PC-9 (cell line): Measurements from ENCODE around the gene SMPDL3B. TPM values are rescaled to one million over a fixed set of nuclear protein-coding genes. Genes with fewer than 3 reads are reported as not detected.

Source experiments
- BruUV-seq: library from RNA; stranded (reverse); fragments of 400-500 nt; replicated peaks from 2 replicates; lab custom pipeline; 2021; lab: Mats Ljungman, UMichigan
- CTCF ChIA-PET: fragments of 300-600 bp; sonication (Branson Sonifier 250); formaldehyde crosslinking; loops from one replicate; lab custom pipeline; 2022; ENCODE audit warnings: antibody characterized with exemption; lab: Charles Lee
- POLR2A ChIA-PET: fragments of 300-600 bp; sonication (Branson Sonifier 250); formaldehyde crosslinking; loops from one replicate; lab custom pipeline; 2022; ENCODE audit warnings: antibody characterized with exemption; ENCODE audit not compliant: unreplicated experiment; lab: Charles Lee
- DNase-seq, 2 experiments: peaks; one replicate each; pipeline versions ENCODE4 v3.0.0 to v3.0.0-alpha.2; 2015 to 2022; ENCODE audit warnings: mixed read lengths in 1 of 2
- H2AFZ ChIP-seq: fragments of 200-600 bp; sonication (generic); 2 replicates; pipeline ENCODE4 v1.8.1; 2017; ENCODE audit warnings: antibody characterized with exemption
- H3F3A ChIP-seq: fragments of 200-600 bp; sonication (generic); 2 replicates; pipeline ENCODE4 v1.8.1; 2017; ENCODE audit warnings: antibody characterized with exemption, mild to moderate bottlenecking, low read depth; ENCODE audit not compliant: insufficient read depth
- H3K27ac ChIP-seq: fragments of 200-600 bp; sonication (generic); 2 replicates; pipeline ENCODE4 v1.6.1; 2016; ENCODE audit warnings: mixed run types
- H3K27me3 ChIP-seq: fragments of 200-600 bp; sonication (generic); 2 replicates; pipeline ENCODE4 v1.6.1; 2016; ENCODE audit warnings: low read depth, mixed run types; ENCODE audit not compliant: insufficient read depth
- H3K36me3 ChIP-seq: fragments of 200-600 bp; sonication (generic); 2 replicates; pipeline ENCODE4 v1.6.1; 2016; ENCODE audit warnings: low read depth, mixed run types
- H3K4me1 ChIP-seq: fragments of 200-600 bp; sonication (generic); replicated peaks from 2 replicates; pipeline ENCODE4 v1.6.1; 2016; ENCODE audit warnings: mixed run types; ENCODE audit not compliant: insufficient read depth
- H3K4me2 ChIP-seq: fragments of 200-600 bp; sonication (generic); 2 replicates; pipeline ENCODE4 v1.6.1; 2017; ENCODE audit warnings: mixed run types
- H3K4me3 ChIP-seq: fragments of 200-600 bp; sonication (generic); 2 replicates; pipeline ENCODE4 v1.6.1; 2016; ENCODE audit warnings: mixed run types
- H3K79me2 ChIP-seq: fragments of 200-600 bp; sonication (generic); 2 replicates; pipeline ENCODE4 v1.6.1; 2017; ENCODE audit warnings: low read depth, mixed run types
- H3K9me2 ChIP-seq: fragments of 200-600 bp; sonication (generic); 2 replicates; pipeline ENCODE4 v1.8.1; 2017; ENCODE audit warnings: mild to moderate bottlenecking; ENCODE audit not compliant: insufficient read depth
- H3K9me3 ChIP-seq: fragments of 200-600 bp; sonication (generic); 2 replicates; pipeline ENCODE4 v1.8.1; 2016; ENCODE audit warnings: low read depth; ENCODE audit not compliant: insufficient read depth
- H4K20me1 ChIP-seq: fragments of 200-600 bp; sonication (generic); 2 replicates; pipeline ENCODE4 v1.8.1; 2017; ENCODE audit not compliant: insufficient read depth
- CTCF ChIP-seq: fragments of 200-600 bp; sonication (generic); conservative IDR thresholded peaks from 2 replicates; pipeline ENCODE4 v1.6.1; 2017; ENCODE audit warnings: mixed run types, antibody characterized with exemption, mild to moderate bottlenecking, moderate library complexity
- EZH2 ChIP-seq: fragments of 200-600 bp; sonication (generic); IDR thresholded peaks from 2 replicates; pipeline ENCODE4 v1.8.0; 2017; ENCODE audit warnings: antibody characterized with exemption, low read depth
- intact Hi-C: fragments of 100-400 bp; cut with micrococcal nuclease; formaldehyde crosslinking; loops from one replicate; pipeline ENCODE4 v1.10.0; 2022; ENCODE audit not compliant: unreplicated experiment
- total RNA-seq: library from RNA; stranded (reverse); gene quantifications from 2 replicates; pipeline ENCODE4 v1.2.3, GENCODE V29; 2021

Gene SMPDL3B
- total RNA-seq, 1 experiment from 2014 or later, result 26.5 TPM

GRCh38 chr1:27915082-27915575, 19.7 kb upstream of the SMPDL3B start:
- H3K27ac ChIP-seq, result 0 out of 2 replicates have a peak overlapping the region, but pooled peaks have one; percentile 30
- no peaks in the 10 kb centered on the region for H3K27me3 ChIP-seq
- intact Hi-C loops, result no loop called here
- DNase-seq, result no peak
- H4K20me1 ChIP-seq, result no peaks in the 10 kb centered on the region
- H3K4me1 ChIP-seq, result no peaks in the 10 kb centered on the region
- peak overlapping the region; percentile 72; the same call in 1 of the 2 replicates for H3K4me3 ChIP-seq
- no peaks in the 10 kb centered on the region for H3K36me3 ChIP-seq
- H2AFZ ChIP-seq, result peak overlapping the region; percentile 87
- no peaks in the 10 kb centered on the region for H3K9me3 ChIP-seq
- peaks cover 5% of the 10 kb centered on the region; the same call in 1 of the 2 replicates for H3F3A ChIP-seq
- BruUV-seq, result no TSS peak
- POLR2A ChIA-PET, result no interaction called here
- CTCF ChIA-PET, result no interaction called here
- peaks cover 9% of the 10 kb centered on the region for H3K79me2 ChIP-seq
- H3K9me2 ChIP-seq, result no peaks in the 10 kb centered on the region
- peak overlapping the region; percentile 85 for H3K4me2 ChIP-seq
- TF ChIP-seq CTCF (no peak), EZH2 (no peak)

- H3K27me3 ChIP-seq, result no peaks in the 10 kb centered on the region
- no peaks in the 10 kb centered on the region for H3K36me3 ChIP-seq
- no peak overlapping the region for H3K4me3 ChIP-seq
- no peaks in the 10 kb centered on the region for H3K9me3 ChIP-seq
- intact Hi-C loops, result no loop called here
- H3K27ac ChIP-seq, result no peak overlapping the region
- H3K4me1 ChIP-seq, result no peaks in the 10 kb centered on the region
- BruUV-seq, result no TSS peak
- ChIA-PET POLR2A (no interaction called here), CTCF (no interaction called here)
- no peak overlapping the region for H3K4me2 ChIP-seq
- no peaks in the 10 kb centered on the region for H3K79me2 ChIP-seq
- H3F3A ChIP-seq, result no peaks in the 10 kb centered on the region
- TF ChIP-seq CTCF, result no peak
- TF ChIP-seq EZH2, result no peak
- H4K20me1 ChIP-seq, result no peaks in the 10 kb centered on the region
- H3K9me2 ChIP-seq, result no peaks in the 10 kb centered on the region
- DNase-seq, result no peak
- no peak overlapping the region for H2AFZ ChIP-seq
Observed at GRCh38 chr1:27922272-27922671, 12.5 kb upstream of the SMPDL3B start.

GRCh38 chr1:27928216-27928954, 6.4 kb upstream of the SMPDL3B start:
- intact Hi-C loops, result no loop called here
- CTCF ChIA-PET, result interaction anchor here (0.6 kb wide), 1 partner anchor 71 kb away, joined by 6 read pairs; no protein-coding TSS in a partner anchor
- Histone ChIP-seq H3K9me3 (no peaks in the 10 kb centered on the region), H4K20me1 (no peaks in the 10 kb centered on the region), H3K27ac (no peak overlapping the region), H3K4me2 (no peak overlapping the region), H3K79me2 (no peaks in the 10 kb centered on the region), H3K4me3 (no peak overlapping the region), H3K4me1 (no peaks in the 10 kb centered on the region), H3F3A (no peaks in the 10 kb centered on the region; the same call in 1 of the 2 replicates), H2AFZ (no peak overlapping the region), H3K9me2 (no peaks in the 10 kb centered on the region), H3K36me3 (no peaks in the 10 kb centered on the region), H3K27me3 (no peaks in the 10 kb centered on the region)
- POLR2A ChIA-PET, result no interaction called here
- no peak for DNase-seq
- TF ChIP-seq EZH2, result no peak
- TF ChIP-seq CTCF, result no peak
- BruUV-seq, result no TSS peak
